NOMO-1 treated with dmso at 0.1 percent for 144 hours (cell line): ENCODE data around the gene TRIM17.
A peak's percentile ranks its signal among the peaks of the same experiment; 100 is the strongest.

Experiments
- DNase-seq: peaks from one replicate; lab custom pipeline; 2025; ENCODE audit not compliant: unreplicated experiment; lab: John Stamatoyannopoulos, UW

The TRIM17 gene

GRCh38 chr1:228416217-228416933, at the start of gene TRIM17:
Gene TRIM17, minus strand, starts transcription at chr1:228416861. Its CDS starts 1,789 bp downstream, at chr1:228415072.
- DNase-seq: no peak

DNA sequence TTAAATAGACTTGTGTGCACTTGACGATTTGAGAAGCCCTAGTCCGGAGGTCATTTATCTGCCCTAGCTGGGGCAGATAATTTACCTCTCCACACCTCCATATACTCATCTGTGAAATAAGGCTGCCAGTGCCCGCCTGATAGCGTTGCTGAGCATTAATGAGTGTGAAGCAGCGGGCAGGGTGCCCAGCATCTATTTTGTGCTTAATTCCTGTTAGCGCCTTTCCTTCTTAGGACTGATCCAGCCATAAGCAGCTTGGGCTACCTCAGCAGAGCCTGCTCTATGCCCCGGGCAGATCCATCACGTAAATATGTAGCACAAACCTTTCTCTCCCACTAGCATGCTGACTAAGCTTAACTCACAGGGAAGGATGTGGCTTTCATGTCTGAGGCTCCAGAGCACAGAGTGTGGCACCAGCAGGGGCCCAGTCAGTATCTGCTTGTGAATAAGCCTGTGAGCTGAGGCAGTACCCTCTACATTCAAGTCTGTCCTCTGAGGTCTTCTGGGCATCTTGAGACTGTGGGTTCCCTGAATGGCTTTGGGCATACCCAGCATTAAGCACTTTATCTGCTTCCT, 49.0 kb upstream of the TRIM17 start:
- no peak for DNase-seq

- no peak for DNase-seq
Measured at GRCh38 chr1:228465141-228465540, 48.5 kb upstream of the TRIM17 start.

DNA sequence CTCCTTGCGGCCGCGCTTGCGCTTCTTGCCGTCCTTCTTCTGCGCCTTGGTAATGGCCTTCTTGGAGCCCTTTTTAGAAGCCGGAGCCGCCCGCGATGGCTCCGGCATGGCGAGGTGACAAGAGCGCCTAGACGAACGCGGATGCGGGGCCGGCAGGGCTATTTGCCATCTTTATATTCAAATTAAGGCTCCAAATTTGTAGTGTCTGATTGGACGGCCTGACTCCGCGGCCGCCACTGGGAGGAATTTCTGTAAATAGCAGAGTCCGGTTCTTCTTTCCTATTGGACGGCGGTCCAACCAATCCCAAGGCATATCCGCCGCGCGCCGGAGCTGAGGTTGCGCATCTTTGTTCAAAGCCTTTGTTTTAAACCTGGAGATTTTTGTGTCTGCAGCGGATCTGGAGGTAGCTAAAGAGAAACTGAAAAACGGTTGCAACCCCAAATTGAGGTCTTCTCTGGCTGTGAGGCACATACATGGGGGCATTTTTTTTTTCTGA, 47.9 kb upstream of the TRIM17 start:
- peak; percentile 31 for DNase-seq

GRCh38 chr1:228463559-228464455, 47.1 kb upstream of the TRIM17 start:
- DNase-seq: peak; percentile 77

- no peak for DNase-seq
Measured at GRCh38 chr1:228463009-228463558, 46.4 kb upstream of the TRIM17 start.

DNA sequence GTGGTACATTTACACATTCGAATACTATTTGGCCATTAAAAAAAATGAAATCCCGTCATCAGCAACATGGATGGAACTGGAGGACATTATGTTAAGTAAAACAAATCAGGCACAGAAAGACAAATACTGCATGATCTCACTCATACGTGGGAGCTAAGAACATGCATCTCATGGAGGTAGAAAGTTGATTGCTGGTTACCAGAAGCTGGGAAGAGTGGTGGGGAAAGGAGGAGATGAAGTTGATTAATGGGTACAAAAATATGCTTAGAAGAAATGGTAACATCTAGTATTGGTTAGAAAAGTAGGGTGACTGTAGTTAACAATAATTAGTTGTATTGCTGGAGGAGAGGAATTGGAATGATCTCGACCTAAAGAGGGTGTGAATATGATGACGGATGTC, 45.9 kb upstream of the TRIM17 start:
- no peak for DNase-seq

GRCh38 chr1:228460821-228461220, 44.2 kb upstream of the TRIM17 start:
- DNase-seq: no peak

DNA sequence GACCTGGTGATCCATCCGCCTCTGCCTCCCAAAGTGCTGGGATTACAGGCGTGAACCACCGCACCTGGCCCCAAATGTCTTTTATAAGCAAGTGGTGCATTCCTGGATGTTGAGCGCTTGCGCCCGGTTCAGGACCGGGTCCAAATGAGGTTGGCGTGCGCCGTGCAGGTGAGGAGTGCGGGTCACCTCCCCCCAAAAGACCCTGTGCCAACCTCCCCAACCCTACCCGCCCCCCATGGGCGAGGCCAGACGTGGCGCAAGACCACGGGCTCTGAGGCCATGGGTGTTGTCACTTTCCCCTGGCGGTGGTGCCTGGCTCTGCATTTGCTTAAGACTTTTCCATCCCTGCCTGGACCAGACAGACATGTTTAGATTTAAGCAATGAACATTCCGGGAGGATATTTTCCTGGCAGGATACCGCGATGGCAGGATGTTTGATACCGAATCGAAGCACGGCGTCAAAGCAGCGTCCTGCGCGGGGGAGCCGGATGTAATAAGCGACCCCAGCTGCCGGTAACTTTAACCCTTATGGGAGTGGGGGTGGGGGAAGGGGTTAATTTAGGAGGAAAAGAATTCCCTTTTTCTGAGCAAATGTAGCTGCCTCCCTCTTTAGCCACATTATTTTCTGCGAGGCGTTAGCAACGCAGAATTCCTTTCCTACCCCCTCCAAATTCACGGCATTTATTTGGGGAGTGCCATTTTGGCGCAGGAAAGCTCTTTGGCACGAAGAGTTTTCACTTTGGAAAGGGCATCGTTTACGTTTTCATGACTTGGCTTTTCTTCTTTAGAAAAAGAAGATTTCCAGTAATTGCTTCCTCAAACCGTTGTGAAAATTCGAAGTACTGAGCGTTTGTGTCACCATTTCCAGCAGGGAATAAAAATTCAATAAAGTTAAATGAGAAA, 42.7 kb upstream of the TRIM17 start:
- DNase-seq: peak; percentile 51

DNA sequence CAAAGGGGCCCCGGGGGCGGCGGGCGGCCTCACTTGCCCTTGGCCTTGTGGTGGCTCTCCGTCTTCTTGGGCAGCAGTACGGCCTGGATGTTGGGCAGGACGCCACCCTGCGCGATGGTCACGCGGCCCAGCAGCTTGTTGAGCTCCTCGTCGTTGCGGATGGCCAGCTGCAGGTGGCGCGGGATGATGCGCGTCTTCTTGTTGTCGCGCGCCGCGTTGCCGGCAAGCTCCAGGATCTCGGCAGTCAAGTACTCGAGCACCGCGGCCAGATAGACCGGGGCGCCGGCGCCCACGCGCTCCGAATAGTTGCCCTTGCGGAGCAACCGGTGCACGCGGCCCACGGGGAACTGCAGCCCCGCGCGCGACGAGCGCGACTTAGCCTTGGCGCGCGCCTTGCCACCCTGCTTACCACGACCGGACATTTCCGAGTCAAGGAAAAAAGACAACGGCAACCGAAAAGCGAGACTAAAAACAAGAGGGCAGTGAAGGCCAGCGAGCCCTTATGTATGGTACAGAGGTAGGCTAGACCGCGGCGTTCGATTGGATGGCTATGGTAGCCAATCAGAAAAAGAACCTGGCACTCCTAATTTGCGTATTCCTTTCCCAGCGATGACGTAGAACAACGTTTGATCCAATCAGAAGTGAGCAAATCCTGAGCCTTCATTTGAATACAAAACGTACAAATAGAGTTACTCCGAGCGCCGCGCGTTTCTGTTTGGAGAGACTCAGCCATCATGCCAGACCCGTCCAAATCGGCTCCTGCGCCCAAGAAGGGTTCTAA, 40.9 kb upstream of the TRIM17 start:
- DNase-seq: peak; percentile 96

GRCh38 chr1:228457017-228457395, 40.3 kb upstream of the TRIM17 start:
- DNase-seq: peak; percentile 13

DNA sequence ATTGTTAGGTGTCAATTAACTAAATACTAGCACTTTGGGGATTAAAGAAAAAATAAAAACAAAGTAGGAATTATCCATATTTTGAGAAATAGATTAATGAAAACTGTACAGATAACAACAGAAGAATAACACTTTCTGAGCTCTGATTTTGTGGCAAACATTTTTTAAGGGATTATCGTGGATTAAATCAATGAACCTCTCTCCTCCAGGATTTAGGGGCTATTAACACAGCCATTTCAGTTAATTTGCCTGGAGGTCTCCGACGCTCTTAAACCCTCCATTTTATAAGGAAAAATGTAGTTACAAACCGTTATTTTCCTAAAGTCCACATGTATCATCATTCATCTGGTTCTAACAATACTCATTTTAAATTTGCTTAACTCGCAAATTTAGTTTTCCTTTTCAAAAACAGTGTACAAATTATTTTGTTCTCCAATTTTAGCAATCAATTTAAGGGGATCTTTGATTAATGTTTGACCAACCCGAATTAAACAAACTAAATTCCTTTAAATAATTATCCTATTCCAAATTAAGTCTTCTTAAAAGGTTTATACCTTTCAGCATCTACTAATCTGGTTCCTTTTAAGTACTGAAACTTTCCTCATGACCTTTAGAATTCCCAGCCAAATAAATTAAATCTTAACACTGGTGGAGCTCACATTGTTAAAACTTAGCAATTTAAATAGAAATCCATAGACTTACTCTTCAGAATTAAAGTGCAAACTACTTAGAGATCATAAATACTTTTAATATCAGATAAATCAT, 39.8 kb upstream of the TRIM17 start:
- no peak for DNase-seq

GRCh38 chr1:228455715-228456114, 39.1 kb upstream of the TRIM17 start:
- no peak for DNase-seq

- no peak for DNase-seq
Measured at GRCh38 chr1:228454238-228454637, 37.6 kb upstream of the TRIM17 start.

GRCh38 chr1:228453614-228454013, 37.0 kb upstream of the TRIM17 start:
- DNase-seq: no peak

GRCh38 chr1:228453022-228453560, 36.4 kb upstream of the TRIM17 start:
- no peak for DNase-seq

DNA sequence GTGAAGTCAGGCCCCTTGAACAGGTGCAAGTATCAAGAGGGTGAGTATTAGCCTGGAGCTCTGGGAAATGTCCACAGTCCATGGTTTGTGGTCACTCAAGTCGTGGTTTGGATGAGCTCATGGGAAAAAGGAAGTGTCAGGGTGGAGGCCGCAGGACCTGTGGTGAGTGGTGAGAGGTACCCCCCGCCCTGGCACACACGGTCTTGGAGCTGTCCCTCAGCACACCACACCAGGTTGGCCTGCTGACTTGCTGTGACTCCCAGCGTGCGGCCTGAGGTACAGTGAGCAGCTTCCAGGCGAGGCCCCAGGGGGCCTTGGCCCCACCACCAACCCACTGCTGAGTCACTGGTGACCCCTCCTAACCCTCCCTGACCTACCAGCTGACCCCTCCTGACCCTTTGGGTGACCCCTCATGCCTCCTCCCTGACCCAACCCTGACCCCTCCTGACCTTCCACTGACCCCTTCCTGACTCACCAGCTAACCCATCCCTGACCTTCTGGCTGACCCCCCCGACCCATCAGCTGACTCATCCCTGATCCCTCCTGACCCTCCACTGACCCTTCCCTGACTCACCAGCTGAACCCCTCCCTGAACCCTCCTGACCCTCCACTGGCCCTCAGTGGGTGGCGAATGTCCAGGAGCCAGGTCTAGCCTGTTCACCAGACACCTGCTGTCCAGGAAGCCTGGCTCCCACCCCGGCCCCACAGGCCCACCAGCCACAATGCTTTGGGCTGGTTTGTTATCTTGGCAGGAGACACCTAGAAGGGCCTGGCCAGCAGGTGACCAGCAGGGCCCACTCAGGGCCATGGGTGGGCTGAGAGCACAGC, 35.7 kb upstream of the TRIM17 start:
- no peak for DNase-seq

DNA sequence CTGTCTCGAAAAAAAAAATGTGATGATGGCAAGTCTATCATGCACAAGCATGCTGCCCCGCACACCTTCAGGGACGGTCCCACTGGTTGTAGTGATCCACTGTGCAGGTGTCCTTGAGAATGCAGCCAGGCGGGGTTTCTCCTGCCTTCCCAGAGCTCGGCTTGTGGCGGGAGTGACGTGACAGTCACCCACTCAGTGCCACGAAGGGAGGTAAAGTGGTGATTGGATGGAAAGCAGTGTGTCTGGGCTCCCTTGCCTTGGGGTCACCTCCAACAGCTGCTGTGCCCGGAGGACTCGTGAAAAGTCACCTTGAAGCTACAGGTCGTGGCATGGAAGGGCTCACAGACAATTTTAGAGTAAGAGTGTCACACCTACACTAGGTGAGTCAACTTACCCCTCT, 33.5 kb upstream of the TRIM17 start:
- DNase-seq: no peak
